GM21515 (cell line): ENCODE measurements around the gene ASMTL.
A peak's percentile ranks its signal among the peaks of the same experiment; 100 is the strongest.
"Not testable (repeated sequence)": the region's sequence is repeated elsewhere in the genome, so short reads cannot be mapped to it uniquely, and the experiment has no call there.

Source experiments
- ATAC-seq: cut with Tn5 transposase; IDR thresholded peaks from one replicate; pipeline ENCODE4 v1.9.1; 2021; ENCODE audit not compliant: unreplicated experiment

Gene ASMTL

DNA sequence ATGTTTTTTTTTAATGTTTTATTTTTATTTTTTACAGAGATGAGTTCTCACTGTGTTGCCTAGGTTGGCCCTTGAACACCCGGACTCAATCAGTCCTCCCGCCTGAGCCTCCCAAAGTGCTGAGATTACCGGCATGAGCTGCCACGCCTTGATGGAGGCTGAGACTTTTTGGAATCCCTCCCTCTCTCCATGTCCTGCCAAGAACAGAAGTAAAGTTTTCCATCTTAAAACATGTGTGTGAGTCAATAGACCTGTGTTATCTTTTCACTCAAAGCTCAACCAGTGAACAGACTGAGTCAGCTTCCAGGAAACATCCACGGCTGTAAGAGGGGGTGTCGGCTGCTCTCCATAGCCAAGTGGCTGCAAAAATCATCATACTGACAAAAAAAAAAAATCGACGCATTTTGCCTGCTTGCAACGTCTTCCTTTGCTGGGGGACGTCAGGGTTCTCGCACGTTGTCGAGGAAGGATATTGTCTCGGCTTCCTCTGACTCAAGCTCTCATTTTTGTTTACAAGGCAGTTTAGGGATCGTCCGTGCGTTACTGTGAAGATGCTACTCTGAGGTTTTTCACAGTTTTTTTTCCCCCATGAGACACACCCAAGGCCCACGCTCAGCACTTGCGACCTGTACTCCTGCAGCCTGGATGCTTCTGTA, 10.0 kb upstream of the ASMTL start:
- ATAC-seq = no peak

DNA sequence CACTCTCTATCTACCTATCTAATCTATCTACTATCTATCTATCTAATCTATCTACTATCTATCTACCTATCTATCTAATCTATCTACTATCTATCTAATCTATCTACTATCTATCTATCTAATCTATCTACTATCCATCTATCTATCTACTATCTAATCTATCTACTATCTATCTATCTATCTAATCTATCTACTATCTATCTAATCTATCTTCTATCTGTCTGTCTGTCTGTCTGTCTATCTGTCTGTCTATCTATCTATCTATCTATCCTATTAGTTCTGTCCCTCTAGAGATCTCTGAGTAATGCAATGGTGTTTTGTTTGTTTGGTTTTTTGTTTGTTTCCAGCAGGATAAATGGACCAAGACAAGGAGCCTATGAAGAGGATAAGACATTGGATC, 9.4 kb upstream of the ASMTL start:
- ATAC-seq = no peak

DNA sequence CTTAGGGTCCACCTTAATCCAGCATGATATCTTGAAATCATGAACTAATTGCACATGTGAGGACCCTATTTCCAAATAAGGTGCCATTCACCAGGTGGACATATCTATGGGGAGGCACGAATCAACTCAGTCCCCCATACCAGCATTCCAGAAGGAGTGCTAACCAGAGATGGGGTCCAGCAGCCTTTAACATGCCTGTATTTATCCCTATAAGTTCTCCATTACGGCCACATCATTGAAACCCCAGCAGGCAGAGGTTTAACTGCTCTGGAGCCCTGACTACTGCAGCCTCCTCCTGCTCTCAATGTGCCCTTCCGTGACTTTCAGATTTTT, 3.2 kb upstream of the ASMTL start:
- ATAC-seq = no peak

DNA sequence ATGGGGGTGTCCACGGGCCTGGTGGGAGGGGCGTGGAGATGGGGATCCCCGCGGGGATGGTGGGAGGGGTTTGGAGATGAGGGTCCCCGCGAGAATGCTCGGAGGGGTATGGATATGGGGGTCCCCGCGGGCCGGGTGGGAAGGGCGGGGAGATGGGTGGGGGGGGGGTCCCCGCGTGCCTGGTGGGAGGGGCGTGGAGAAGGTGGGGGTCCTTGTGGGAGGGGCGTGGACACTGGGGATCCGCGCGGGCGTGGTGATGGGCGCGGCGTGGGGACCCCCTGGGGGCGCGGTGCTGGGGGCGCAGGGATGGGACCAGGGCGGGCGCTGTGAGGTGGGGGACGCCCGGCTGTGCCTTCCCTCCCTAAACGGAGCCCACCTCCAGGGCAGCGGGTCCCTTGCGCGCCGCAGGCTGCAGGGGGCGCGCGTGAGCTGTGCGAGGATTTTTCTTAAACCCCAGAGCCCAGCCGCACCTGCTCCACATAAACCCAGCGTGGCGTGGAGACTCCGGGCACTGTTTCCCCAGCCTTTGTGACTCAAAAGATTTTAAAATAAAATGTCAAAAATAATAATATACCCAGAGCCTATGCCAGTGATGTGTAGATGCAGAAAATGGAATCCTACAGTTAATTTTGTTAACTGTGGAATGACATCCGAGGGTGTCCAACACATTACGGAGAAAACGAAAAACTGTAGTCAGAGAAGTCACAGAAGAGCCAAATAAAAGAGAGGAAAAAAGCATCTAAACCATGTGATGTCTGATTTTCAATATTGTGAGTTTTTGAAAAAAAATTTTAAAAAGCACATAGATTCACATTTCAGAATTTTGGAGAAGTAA, 1.5 kb upstream of the ASMTL start:
- ATAC-seq = peak; percentile 40

GRCh38 chrX:1453395-1453783, 680 bp upstream of the ASMTL start:
- ATAC-seq = peak; percentile 1

DNA sequence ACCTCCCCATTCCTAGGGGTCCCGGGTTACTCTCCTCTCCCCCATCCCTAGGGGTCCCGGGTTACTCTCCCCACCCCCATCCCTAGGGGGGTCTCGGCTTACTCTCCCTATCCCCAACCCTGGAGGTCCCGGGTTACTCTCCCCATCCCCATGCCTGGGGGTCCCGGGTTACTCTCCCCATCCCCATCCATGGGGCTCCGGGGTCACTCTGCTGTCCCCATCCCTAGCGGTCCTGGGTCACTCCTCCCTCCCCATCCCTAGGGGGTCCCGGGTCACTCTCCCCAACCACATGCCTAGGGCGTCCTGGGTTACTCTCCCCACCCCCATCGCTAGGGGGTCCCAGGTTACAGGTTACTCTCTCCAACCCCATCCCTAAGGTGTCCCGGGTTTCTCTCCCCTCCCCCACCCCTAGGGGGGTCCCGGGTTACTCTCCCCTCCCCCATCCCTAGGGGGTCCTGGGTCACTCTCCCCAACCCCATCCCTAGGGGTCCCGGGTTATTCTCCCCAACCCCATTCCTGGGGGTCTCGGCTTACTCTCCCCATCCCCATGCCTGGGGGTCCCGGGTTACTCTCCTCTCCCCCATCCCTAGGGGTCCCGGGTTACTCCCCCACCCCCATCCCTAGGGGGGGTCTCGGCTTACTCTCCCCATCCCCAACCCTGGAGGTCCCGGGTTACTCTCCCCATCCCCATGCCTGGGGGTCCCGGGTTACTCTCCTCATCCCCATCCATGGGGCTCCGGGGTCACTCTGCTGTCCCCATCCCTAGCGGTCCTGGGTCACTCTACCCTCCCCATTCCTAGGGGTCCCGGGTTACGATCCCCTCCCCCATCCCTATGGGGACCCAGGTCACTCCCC, 821 bp downstream of the ASMTL start:
- ATAC-seq = no peak

DNA sequence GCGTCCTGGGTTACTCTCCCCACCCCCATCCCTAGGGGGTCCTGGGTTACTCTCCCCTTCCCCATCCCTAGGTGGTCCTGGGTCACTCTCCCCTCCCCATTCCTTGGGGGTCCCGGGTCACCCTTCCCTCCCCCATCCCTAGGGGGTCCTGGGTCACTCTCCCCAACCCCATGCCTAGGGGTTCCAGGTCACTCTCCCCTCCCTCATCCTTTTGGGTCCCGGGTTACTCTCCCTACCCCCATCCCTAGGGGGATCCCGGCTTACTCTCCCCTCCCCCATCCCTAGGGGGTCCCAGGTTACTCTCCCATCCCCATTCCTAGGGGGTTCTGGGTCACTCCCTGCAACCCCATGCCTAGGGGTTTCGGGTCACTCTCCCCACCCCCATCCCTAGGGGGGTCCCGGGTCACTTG, 1.5 kb downstream of the ASMTL start:
- no peak for ATAC-seq

GRCh38 chrX:1450361-1451161, 2.1 kb downstream of the ASMTL start:
- ATAC-seq = no peak

DNA sequence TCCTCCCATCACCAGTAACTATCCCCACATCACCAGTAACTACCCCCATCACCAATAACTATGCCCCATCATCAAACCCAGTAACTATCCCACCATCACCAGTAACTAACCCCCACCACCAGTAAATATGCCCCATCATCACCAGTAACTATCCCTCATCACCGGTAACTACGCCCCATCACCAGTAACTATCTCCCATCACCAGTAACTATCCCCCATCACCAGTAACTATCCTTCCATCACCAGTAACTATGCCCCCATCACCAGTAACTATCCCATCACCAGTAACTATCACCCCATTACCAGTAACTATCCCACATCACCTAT, 2.9 kb downstream of the ASMTL start:
- ATAC-seq = no peak

- no peak for ATAC-seq
These were observed 3.5 kb downstream of the ASMTL start for GRCh38 chrX:1449036-1449822.

DNA sequence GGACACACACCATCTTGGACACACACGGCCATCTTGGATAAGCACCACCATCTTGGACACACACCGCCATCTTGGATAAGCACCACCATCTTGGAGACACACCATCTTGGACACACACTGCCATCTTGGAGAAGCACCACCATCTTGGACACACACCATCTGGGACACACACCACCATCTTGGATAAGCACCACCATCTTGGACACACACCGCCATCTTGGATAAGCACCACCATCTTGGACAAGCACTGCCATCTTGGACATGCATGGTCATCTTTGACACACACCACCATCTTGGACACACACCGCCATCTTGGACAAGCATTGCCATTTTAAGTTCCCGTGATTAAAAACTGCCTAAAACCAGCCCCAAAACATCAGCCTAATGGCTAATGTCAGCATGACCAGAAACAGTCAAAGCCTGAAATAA, 4.1 kb downstream of the ASMTL start:
- not testable (repeated sequence) for ATAC-seq

GRCh38 chrX:1447969-1448572, 4.6 kb downstream of the ASMTL start:
- ATAC-seq = not testable (repeated sequence)

DNA sequence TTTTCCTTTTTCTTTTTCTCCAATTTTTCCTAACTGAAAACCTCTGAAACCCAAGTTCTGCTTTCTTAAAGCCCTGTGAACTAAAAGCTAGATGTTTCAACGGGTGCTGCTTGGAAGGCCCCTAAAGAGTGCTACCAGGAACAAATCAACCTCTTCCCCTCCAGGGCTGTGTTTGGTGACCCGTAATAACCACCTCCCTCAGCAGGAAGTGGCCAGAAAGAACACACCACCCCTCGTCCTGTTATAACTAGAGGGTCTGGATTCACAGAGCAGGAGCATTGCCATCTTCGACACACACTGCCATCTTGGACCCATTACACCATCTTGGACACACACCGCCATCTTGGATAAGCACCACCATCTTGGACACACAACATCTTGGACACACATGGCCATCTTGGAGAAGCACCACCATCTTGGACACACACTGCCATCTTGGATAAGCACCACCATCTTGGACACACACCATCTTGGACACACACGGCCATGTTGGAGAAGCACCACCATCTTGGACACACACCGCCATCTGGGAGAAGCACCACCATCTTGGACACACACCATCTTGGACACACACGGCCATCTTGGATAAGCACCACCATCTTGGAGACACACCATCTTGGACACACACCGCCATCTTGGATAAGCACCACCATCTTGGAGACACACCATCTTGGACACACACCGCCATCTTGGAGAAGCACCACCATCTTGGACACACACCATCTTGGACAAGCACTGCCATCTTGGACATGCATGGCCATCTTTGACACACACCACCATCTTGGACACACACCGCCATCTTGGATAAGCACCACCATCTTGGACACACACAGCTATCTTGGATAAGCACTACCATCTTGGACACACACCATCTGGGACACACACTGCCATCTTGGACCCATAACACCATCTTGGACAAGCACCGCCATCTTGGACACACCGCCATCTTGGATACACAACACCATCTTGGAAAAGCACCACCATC, 5.4 kb downstream of the ASMTL start:
- ATAC-seq = not testable (repeated sequence)

GRCh38 chrX:1444561-1445500, 7.9 kb downstream of the ASMTL start:
- ATAC-seq = no peak

DNA sequence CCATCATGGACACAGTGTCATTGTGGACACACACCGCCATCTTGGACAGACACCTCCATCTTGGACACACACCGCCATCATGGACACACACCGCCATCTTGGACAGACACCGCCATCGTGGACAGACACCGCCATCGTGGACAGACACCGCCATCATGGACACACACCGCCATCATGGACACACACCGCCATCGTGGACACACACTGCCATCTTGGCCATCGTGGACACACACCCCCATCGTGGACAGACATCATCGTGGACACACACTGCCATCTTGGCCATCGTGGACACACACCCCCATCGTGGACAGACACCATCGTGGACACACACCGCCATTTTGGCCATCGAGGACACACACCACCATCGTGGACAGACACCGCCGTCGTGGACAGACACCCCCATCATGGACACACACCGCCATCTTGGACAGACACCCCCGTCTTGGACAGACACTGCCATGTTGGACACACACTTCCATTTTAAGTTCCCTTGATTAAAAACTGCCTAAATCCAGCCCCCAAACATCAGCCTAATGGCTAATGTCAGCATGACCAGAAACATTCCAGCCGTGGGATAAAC, 9.1 kb downstream of the ASMTL start:
- no peak for ATAC-seq

GRCh38 chrX:1442724-1443367, 9.9 kb downstream of the ASMTL start:
- ATAC-seq = no peak
